HG02981 (cell line): Measurements from ENCODE around the gene SP2.

Experiments used
- ATAC-seq: cut with Tn5 transposase; IDR thresholded peaks from one replicate; pipeline ENCODE4 v1.9.1; 2021; ENCODE audit warnings: mild to moderate bottlenecking, moderate library complexity; ENCODE audit not compliant: unreplicated experiment

The SP2 gene

DNA sequence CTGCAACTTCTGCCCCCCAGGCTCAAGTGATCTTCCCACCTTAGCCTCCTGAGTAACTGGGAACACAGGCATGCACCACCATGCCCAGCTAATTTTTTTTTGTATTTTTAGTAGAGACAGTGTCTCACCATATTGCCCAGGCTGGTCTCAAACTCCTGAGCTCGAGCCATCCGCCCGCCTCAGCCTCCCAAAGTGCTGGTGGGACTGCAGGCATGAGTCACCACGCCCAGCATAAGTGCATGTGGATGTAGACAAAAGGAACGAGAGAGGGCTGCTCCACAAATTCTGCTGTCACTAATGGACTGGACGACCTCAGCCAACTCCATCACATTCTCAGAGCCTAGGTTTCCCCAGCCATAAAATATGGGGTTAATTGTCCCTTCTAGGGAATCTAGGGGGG lies 7.7 kb upstream of the SP2 start:
- ATAC-seq: no peak

- no peak for ATAC-seq
Measured at GRCh38 chr17:47889734-47890529, 6.1 kb upstream of the SP2 start.

GRCh38 chr17:47891545-47892088 lies 4.4 kb upstream of the SP2 start:
- ATAC-seq: no peak

GRCh38 chr17:47894498-47895346 lies 1.3 kb upstream of the SP2 start:
- no peak for ATAC-seq

- ATAC-seq: no peak
Measured at GRCh38 chr17:47895347-47895855, 635 bp upstream of the SP2 start.

GRCh38 chr17:47896672-47897490 lies 845 bp downstream of the SP2 start:
- no peak for ATAC-seq

- ATAC-seq: no peak
Measured at GRCh38 chr17:47897561-47897960, 1.5 kb downstream of the SP2 start.

DNA sequence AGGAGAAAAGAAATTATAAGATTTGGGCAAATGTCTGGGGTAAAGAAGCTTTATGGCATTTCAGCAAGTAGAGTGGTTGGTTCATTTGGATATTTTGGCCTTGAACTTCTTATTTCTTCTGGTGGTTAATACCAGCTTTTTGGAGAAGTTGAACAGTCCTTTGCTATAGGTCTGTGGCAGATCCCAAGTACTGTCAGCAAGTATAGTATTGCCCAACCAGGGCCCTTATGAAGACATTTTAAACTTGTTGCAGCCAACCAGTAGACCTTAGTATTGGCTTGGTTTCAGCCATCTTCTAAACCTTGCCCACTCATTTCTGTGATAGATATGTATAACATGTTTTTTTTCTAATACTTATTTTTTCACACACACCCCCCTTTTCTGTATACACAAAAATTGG lies 2.2 kb downstream of the SP2 start:
- ATAC-seq: no peak

DNA sequence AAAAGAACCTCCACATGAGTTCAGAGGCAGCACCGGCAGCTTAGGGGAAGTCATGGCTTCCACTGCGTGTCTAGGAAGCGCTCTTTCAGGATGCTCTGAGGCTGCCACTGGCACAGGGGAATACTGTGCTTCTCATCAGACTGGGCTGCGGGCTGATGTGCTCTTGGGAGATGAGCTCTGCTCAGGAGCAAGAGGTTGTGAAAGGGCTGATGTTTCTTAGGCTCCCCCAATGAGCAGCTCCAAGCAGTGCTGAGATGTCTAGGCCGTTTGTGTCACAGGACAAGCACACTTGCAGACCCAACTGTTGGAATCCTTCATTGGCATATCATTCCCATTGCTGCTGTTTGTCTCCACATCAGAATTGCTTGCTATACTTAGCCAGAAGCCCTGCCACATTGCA lies 3.6 kb downstream of the SP2 start:
- no peak for ATAC-seq

GRCh38 chr17:47901423-47901822 lies 5.4 kb downstream of the SP2 start:
- no peak for ATAC-seq

GRCh38 chr17:47902039-47902744 lies 6.2 kb downstream of the SP2 start:
- no peak for ATAC-seq

DNA sequence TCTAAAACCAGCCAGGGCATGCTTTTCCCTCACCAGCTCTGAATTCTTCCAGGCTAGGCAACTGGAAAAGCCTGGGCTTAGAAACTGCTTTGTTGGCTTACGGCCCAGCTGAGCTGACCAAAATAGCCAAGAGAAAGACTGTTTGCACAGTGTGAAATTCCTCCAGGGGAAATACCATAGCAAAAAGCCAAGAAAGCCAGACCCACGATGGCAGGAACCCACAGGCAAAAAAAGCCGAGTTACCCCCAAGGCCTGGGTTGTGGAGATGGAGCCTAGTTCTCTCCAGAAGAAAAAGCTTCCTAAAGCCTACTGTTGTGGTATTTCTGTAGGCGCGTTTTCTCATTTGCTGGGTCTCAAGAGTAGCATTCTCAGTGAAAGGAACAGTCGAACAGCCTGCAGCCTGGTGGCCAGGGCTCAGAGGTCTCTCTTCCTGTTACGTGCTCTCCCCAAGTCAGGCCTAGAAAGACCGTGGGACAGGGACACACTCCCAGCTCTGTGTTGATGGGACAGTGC lies 9.2 kb downstream of the SP2 start:
- no peak for ATAC-seq

DNA sequence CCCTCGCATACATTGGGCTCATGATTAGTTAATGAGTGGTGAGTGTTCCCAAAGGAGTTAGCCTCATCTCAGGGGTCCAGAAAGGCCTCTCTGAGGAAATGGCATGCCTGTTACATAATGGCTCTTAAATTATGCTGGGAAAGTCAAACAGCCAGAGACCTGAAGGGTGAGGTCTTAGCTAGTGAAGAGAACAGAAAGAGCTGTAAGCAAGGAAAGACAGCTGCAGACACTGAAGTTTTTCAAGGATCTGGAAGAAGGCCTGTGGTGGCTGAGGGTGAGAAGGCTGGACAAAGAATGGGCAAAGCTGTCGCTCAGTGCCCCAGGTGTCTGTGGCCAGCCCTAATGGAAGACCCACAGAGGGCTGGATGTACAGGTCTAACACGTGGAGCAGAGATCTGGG lies 10.4 kb downstream of the SP2 start:
- no peak for ATAC-seq

GRCh38 chr17:47907932-47908562 lies 12.0 kb downstream of the SP2 start:
- no peak for ATAC-seq

DNA sequence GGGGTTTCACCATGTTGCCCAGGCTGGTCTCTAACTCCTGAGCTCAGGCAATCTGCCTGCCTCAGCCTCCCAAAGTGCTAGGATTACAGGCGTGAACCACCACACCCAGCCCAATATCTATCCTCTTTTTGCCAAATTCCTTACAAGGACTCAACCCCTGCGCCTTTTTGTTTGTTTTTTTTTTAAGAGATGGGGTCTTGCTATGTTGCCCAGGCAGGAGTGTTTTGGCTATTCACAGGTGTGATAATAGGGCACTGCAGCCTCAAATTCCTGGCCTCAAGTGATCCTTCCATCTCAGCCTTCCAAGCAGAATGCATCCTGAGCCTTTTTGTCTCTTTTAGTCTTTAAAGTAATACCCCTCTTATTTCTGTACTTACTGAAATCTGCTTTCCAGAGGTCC lies 17.0 kb downstream of the SP2 start:
- ATAC-seq: no peak

- no peak for ATAC-seq
Measured at GRCh38 chr17:47914306-47914948, 18.4 kb downstream of the SP2 start.

GRCh38 chr17:47915776-47916398 lies 19.9 kb downstream of the SP2 start:
- no peak for ATAC-seq

- ATAC-seq: no peak
Measured at GRCh38 chr17:47916489-47917208, 20.6 kb downstream of the SP2 start.
